DOHH2 (cell line): ENCODE data around the gene WDR64.

Experiments
- EZH2phosphoT487 ChIP-seq: fragments of 200-600 bp; sonication (generic); IDR thresholded peaks from 2 replicates; pipeline ENCODE4 v1.6.1; 2017; ENCODE audit warnings: borderline replicate concordance, mild to moderate bottlenecking, antibody characterized with exemption, low read length, moderate library complexity, mixed read lengths
- TF ChIP-seq, protein P1 (sequence below): fragments of 200-600 bp; sonication (generic); IDR thresholded peaks from one replicate; pipeline ENCODE4 v1.5.1; 2014; ENCODE audit warnings: antibody characterized with exemption, mild to moderate bottlenecking, low read depth, low read length; ENCODE audit not compliant: poor library complexity, severe bottlenecking

DNA sequence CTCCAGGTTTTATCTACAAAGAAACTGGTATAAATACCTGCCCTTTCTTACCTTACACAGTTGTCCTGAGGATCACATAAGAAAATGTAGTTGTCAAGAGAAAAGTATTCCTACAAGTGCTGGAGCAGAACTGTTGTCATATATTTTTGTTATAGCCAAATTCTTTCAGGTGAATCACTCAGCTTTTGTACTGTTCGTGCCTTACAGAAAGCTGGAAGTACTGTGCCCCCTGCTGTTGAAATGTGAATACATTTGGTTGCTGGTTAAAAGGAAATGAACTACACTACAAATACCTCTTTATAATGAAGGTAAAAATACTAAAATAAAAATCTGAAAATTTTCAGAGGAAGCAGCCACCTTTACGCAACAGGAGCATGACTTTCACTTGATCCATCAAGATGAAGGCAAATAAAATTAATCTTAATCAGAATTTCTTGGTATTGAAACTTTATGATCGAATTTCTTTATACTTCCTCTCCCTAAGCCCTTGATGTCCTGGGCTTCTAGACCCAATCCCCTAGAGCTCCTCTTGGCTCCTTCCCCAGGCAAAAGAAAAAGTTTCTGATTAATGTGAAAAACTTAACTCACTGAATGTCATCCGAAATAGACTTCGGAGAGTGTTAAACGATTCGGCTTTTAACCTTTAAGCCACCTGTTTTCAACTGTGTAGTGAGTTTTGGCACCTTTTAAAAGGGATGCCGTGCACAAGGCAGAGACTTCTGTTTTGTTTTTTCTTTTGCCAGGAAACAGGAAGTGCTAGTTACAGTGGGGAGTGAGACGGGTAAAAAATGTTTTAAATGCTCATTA is 24.4 kb upstream of the WDR64 start:
- TF ChIP-seq, protein P1, sequence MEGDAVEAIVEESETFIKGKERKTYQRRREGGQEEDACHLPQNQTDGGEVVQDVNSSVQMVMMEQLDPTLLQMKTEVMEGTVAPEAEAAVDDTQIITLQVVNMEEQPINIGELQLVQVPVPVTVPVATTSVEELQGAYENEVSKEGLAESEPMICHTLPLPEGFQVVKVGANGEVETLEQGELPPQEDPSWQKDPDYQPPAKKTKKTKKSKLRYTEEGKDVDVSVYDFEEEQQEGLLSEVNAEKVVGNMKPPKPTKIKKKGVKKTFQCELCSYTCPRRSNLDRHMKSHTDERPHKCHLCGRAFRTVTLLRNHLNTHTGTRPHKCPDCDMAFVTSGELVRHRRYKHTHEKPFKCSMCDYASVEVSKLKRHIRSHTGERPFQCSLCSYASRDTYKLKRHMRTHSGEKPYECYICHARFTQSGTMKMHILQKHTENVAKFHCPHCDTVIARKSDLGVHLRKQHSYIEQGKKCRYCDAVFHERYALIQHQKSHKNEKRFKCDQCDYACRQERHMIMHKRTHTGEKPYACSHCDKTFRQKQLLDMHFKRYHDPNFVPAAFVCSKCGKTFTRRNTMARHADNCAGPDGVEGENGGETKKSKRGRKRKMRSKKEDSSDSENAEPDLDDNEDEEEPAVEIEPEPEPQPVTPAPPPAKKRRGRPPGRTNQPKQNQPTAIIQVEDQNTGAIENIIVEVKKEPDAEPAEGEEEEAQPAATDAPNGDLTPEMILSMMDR: peak; percentile 73
- TF ChIP-seq EZH2phosphoT487: no peak
